ENCODE measurements around the gene SEPSECS. TPM values are rescaled to one million over a fixed set of nuclear protein-coding genes. Genes with fewer than 3 reads are reported as not detected.

The SEPSECS gene
- total and polyA plus RNA-seq, 2 of the 13 experiments (the other 11 are each of a cell fraction or from before 2014, with no cell fraction given), result 9.4 to 14.3 TPM

DNA sequence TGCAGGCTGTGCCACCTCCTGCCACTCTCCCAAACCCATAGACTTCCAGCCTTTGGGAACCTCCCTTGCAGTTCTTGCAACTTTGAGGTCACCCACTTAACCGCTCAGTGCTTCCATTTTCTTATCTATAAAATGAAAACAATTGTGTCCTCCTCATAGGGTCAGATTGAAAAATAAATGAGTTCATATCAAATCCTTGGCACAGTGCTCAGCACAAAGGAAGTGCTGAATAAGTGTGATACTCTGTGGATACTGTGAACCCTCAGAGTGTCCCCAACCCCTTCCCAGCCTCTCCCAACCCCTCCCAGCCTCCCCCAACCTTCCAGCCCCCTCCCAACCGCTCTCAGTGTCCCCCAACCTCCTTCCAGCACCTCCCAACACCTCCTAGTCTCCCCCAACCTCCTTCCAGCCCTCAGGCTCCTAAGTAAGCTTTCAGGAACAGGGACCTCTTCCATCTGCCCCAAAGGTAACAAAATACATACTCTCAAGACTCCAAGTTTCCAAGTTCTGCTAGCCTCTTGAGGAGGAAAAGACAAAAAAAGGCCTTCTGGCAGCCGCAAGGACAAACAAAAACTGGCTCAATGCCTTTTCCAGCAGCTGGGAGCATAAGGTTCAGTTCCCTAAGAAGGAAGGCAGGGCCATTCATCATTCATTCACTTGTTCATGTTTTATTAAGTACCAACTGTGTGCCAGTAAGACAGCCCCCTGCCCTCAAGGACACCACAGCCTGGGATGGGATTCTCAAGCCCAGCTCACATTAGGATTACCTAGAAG, 83.4 kb downstream of the SEPSECS start:
- H3K27me3 ChIP-seq (ENCODE audit: control insufficient read depth in 1 of 2, insufficient read depth in 2 of 2, low read length in 2 of 2), result peaks cover 1 to 6% of the 10 kb centered on the region in 2 experiments; a peak in 3 of 5 replicates
- H3K4me2 ChIP-seq (ENCODE audit: low read depth, low read length), result no peak overlapping the region
- H3K9me3 ChIP-seq (ENCODE audit: low read length), result no peaks in the 10 kb centered on the region
- BruUV-seq (replicated peaks), result no TSS peak
- CTCF ChIA-PET (ENCODE audit: low intra/inter-chr PET ratio, low total read pairs), result no interaction called here
- no peak overlapping the region for H3K9ac ChIP-seq (ENCODE audit: insufficient read depth, low read depth, low read length)
- no peaks in the 10 kb centered on the region for H3K36me3 ChIP-seq (replicated peaks in 1 of 2; ENCODE audit: control insufficient read depth in 1 of 2, insufficient read depth in 2 of 2, low read length in 2 of 2)
- H3K4me1 ChIP-seq (ENCODE audit: insufficient read depth, low read length), result no peaks in the 10 kb centered on the region
- intact Hi-C loops (cut with micrococcal nuclease; ENCODE audit: unreplicated experiment), result no loop called here
- no peaks in the 10 kb centered on the region for H4K20me1 ChIP-seq (ENCODE audit: insufficient read depth, low read length)
- POLR2A ChIA-PET, result no interaction called here
- TF ChIP-seq JUND (CRISPR knock-in tag; IDR thresholded peaks at IDR 0.05) (no peak), RBAK (CRISPR knock-in tag; IDR thresholded peaks at IDR 0.05) (no peak), ZNF598 (CRISPR knock-in tag; IDR thresholded peaks at IDR 0.05; ENCODE audit: borderline replicate concordance) (no peak)
- TF ChIP-seq, protein P1, sequence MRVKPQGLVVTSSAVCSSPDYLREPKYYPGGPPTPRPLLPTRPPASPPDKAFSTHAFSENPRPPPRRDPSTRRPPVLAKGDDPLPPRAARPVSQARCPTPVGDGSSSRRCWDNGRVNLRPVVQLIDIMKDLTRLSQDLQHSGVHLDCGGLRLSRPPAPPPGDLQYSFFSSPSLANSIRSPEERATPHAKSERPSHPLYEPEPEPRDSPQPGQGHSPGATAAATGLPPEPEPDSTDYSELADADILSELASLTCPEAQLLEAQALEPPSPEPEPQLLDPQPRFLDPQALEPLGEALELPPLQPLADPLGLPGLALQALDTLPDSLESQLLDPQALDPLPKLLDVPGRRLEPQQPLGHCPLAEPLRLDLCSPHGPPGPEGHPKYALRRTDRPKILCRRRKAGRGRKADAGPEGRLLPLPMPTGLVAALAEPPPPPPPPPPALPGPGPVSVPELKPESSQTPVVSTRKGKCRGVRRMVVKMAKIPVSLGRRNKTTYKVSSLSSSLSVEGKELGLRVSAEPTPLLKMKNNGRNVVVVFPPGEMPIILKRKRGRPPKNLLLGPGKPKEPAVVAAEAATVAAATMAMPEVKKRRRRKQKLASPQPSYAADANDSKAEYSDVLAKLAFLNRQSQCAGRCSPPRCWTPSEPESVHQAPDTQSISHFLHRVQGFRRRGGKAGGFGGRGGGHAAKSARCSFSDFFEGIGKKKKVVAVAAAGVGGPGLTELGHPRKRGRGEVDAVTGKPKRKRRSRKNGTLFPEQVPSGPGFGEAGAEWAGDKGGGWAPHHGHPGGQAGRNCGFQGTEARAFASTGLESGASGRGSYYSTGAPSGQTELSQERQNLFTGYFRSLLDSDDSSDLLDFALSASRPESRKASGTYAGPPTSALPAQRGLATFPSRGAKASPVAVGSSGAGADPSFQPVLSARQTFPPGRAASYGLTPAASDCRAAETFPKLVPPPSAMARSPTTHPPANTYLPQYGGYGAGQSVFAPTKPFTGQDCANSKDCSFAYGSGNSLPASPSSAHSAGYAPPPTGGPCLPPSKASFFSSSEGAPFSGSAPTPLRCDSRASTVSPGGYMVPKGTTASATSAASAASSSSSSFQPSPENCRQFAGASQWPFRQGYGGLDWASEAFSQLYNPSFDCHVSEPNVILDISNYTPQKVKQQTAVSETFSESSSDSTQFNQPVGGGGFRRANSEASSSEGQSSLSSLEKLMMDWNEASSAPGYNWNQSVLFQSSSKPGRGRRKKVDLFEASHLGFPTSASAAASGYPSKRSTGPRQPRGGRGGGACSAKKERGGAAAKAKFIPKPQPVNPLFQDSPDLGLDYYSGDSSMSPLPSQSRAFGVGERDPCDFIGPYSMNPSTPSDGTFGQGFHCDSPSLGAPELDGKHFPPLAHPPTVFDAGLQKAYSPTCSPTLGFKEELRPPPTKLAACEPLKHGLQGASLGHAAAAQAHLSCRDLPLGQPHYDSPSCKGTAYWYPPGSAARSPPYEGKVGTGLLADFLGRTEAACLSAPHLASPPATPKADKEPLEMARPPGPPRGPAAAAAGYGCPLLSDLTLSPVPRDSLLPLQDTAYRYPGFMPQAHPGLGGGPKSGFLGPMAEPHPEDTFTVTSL (CRISPR knock-in tag; IDR thresholded peaks at IDR 0.05; ENCODE audit: borderline replicate concordance), result no peak
- DNase-seq (ENCODE audit: low spot score) (no peak), FAIRE-seq (no peak), ATAC-seq (no peak)
- no peak overlapping the region for H3K4me3 ChIP-seq (replicated peaks in 1 of 3; ENCODE audit: insufficient read depth in 1 of 3, low read depth in 2 of 3, low read length in 3 of 3)
- H3K79me2 ChIP-seq (ENCODE audit: insufficient read depth, low read length), result no peaks in the 10 kb centered on the region
- H3K27ac ChIP-seq (ENCODE audit: extremely low read length, insufficient read depth, low read length), result no peak overlapping the region
- in situ Hi-C loops (cut with HindIII; ENCODE audit: extremely low pct_ligation_motif_present, low pct_unique_long_range_greater_than_20kb), result no loop called here
- 24% methylated on average over 3 of the region's 3 CpGs for WGBS (ENCODE audit: low lambda C conversion rate)
- no peak overlapping the region for H2AFZ ChIP-seq (ENCODE audit: low read length)
